ENCODE data around the gene ATP2C1.

GRCh38 chr3:130904491-130904890 is 10.6 kb downstream of the ATP2C1 start:
- TF ChIP-seq CTCF (IDR thresholded peaks at IDR 0.05; ENCODE audit: extremely low read depth in 1 of 2, insufficient read depth in 1 of 2, low read depth in 1 of 2, low read length in 2 of 2) (no peak), JUN (IDR thresholded peaks at IDR 0.05; ENCODE audit: borderline replicate concordance, insufficient read depth, insufficient read length, low read depth) (no peak), GATA2 (IDR thresholded peaks at IDR 0.05; ENCODE audit: insufficient read depth, insufficient read length, low read depth, low read length) (no peak)

Data from endothelial cell of umbilical vein (primary cell).